IMR-90 (cell line): Measurements from ENCODE around the gene MS4A18. TPM values are rescaled to one million over a fixed set of nuclear protein-coding genes. Genes with fewer than 3 reads are reported as not detected.

Experiments used
- ATAC-seq: fragments of 200-7000 bp; cut with Tn5 transposase; 2 replicates; pipeline ENCODE4 v1.9.1; 2020; ENCODE audit warnings: low read depth, mild to moderate bottlenecking, moderate library complexity
- BruUV-seq: library from RNA; stranded (reverse); fragments of 400-500 nt; replicated peaks from 2 replicates; lab custom pipeline; 2021; lab: Mats Ljungman, UMichigan
- CTCF ChIA-PET: fragments of 300-600 bp; formaldehyde crosslinking; extraction: SDS; loops from one replicate; lab custom pipeline; 2021; ENCODE audit warnings: antibody characterized with exemption; lab: Yijun Ruan, JAX
- POLR2A ChIA-PET: fragments of 300-600 bp; sonication (Branson Sonifier 250); formaldehyde crosslinking; loops from one replicate; lab custom pipeline; 2022; ENCODE audit warnings: antibody characterized with exemption; ENCODE audit not compliant: unreplicated experiment; lab: Charles Lee
- DNase-seq: peaks from one replicate; pipeline ENCODE4 v3.0.0; 2013
- H2AFZ ChIP-seq: replicated peaks from 2 replicates; pipeline ENCODE3; 2013; ENCODE audit warnings: low read length, mild to moderate bottlenecking; ENCODE audit not compliant: poor library complexity
- H2AK5ac ChIP-seq: 2 replicates; pipeline ENCODE4 v1.6.1; 2013; ENCODE audit warnings: low read depth, low read length, inconsistent platforms
- H2AK9ac ChIP-seq: replicated peaks from 2 replicates; pipeline ENCODE3; 2013; ENCODE audit warnings: mild to moderate bottlenecking, low read depth, low read length, moderate library complexity; ENCODE audit not compliant: poor library complexity
- H2BK120ac ChIP-seq: 2 replicates; pipeline ENCODE4 v1.6.1; 2013; ENCODE audit warnings: low read depth, low read length, inconsistent platforms
- H2BK15ac ChIP-seq: 3 replicates; pipeline ENCODE4 v1.6.1; 2013; ENCODE audit warnings: low read depth, low read length, inconsistent platforms
- H2BK20ac ChIP-seq: 2 replicates; pipeline ENCODE4 v1.6.1; 2013; ENCODE audit warnings: low read depth, mild to moderate bottlenecking, inconsistent platforms, low read length, moderate library complexity
- H2BK5ac ChIP-seq: 2 replicates; pipeline ENCODE4 v1.6.1; 2013; ENCODE audit warnings: mild to moderate bottlenecking, low read depth, low read length, inconsistent platforms; ENCODE audit not compliant: poor library complexity, severe bottlenecking
- H3K14ac ChIP-seq: replicated peaks from 2 replicates; pipeline ENCODE4 v1.6.1; 2013; ENCODE audit warnings: low read depth, low read length, inconsistent platforms
- H3K18ac ChIP-seq: 2 replicates; pipeline ENCODE4 v1.6.1; 2013; ENCODE audit warnings: low read depth, low read length, control low read depth
- H3K23ac ChIP-seq: 2 replicates; pipeline ENCODE4 v1.6.1; 2013; ENCODE audit warnings: low read depth, low read length, inconsistent platforms
- H3K27ac ChIP-seq: 2 replicates; pipeline ENCODE4 v1.5.1; 2013; ENCODE audit warnings: mild to moderate bottlenecking, control low read depth, low read length; ENCODE audit not compliant: insufficient read depth
- H3K27me3 ChIP-seq: 2 replicates; pipeline ENCODE4 v1.6.1; 2013; ENCODE audit warnings: low read length; ENCODE audit not compliant: control insufficient read depth, insufficient read depth
- H3K36me3 ChIP-seq: 2 replicates; pipeline ENCODE4 v1.6.1; 2013; ENCODE audit warnings: low read length, mixed read lengths; ENCODE audit not compliant: control insufficient read depth, insufficient read depth
- H3K4ac ChIP-seq: 2 replicates; pipeline ENCODE4 v1.6.1; 2013; ENCODE audit warnings: low read depth, low read length, inconsistent platforms
- H3K4me1 ChIP-seq: 2 replicates; pipeline ENCODE4 v1.6.1; 2013; ENCODE audit warnings: low read length, mixed read lengths; ENCODE audit not compliant: control insufficient read depth, insufficient read depth
- H3K4me2 ChIP-seq: 2 replicates; pipeline ENCODE4 v1.6.1; 2013; ENCODE audit warnings: low read depth, mild to moderate bottlenecking, control low read depth, low read length, moderate library complexity
- H3K4me3 ChIP-seq: 2 replicates; pipeline ENCODE4 v1.5.1; 2013; ENCODE audit warnings: low read depth, mild to moderate bottlenecking, control low read depth, low read length, moderate library complexity; ENCODE audit not compliant: insufficient read depth
- H3K56ac ChIP-seq: 2 replicates; pipeline ENCODE4 v1.6.1; 2013; ENCODE audit warnings: low read length, inconsistent platforms; ENCODE audit not compliant: insufficient read depth; ENCODE audit errors: extremely low read depth
- H3K79me1 ChIP-seq, 2 experiments: 2 replicates each; pipeline ENCODE4 v1.6.1; 2013; ENCODE audit warnings: low read length in 2 of 2, inconsistent platforms in 1 of 2, low read depth in 1 of 2
- H3K9ac ChIP-seq: 2 replicates; pipeline ENCODE4 v1.6.1; 2013; ENCODE audit warnings: low read depth, low read length, control low read depth
- H3K9me1 ChIP-seq: 2 replicates; pipeline ENCODE4 v1.6.1; 2013; ENCODE audit warnings: low read length, inconsistent platforms; ENCODE audit not compliant: insufficient read depth
- H3K9me3 ChIP-seq: 2 replicates; pipeline ENCODE4 v1.6.1; 2013; ENCODE audit warnings: low read length; ENCODE audit not compliant: control insufficient read depth, insufficient read depth
- H4K20me1 ChIP-seq: 2 replicates; pipeline ENCODE4 v1.6.1; 2013; ENCODE audit warnings: low read length, inconsistent platforms; ENCODE audit not compliant: insufficient read depth
- H4K5ac ChIP-seq: 2 replicates; pipeline ENCODE4 v1.6.1; 2013; ENCODE audit warnings: mild to moderate bottlenecking, low read depth, low read length, control low read depth
- H4K8ac ChIP-seq, 2 experiments: 2 replicates each; pipeline ENCODE4 v1.6.1; 2013; ENCODE audit warnings: low read depth in 2 of 2, low read length in 2 of 2, control low read depth in 1 of 2, inconsistent platforms in 1 of 2
- H4K91ac ChIP-seq: 2 replicates; pipeline ENCODE4 v1.6.1; 2013; ENCODE audit warnings: low read depth, low read length, inconsistent platforms; ENCODE audit not compliant: insufficient read depth
- BHLHE40 ChIP-seq: fragments of 150-350 bp; IDR thresholded peaks from 2 replicates; pipeline ENCODE4 v1.6.1; 2016; ENCODE audit warnings: mild to moderate bottlenecking, low read depth, low read length
- CEBPB ChIP-seq: IDR thresholded peaks from 2 replicates; pipeline ENCODE4 v1.6.1; 2012; ENCODE audit warnings: low read depth, low read length, improper control_type of control experiment
- CHD1 ChIP-seq: IDR thresholded peaks from 2 replicates; pipeline ENCODE4 v1.6.1; 2012; ENCODE audit warnings: low read depth, low read length, improper control_type of control experiment
- FOS ChIP-seq: fragments of 150-350 bp; IDR thresholded peaks from 2 replicates; pipeline ENCODE4 v1.6.1; 2016; ENCODE audit warnings: low read depth, low read length
- MAFK ChIP-seq: IDR thresholded peaks from 2 replicates; pipeline ENCODE4 v1.6.1; 2012; ENCODE audit warnings: low read depth, low read length, improper control_type of control experiment
- NFE2L2 ChIP-seq: fragments of 150-350 bp; IDR thresholded peaks from 2 replicates; pipeline ENCODE4 v1.6.1; 2016; ENCODE audit warnings: low read depth, mild to moderate bottlenecking, low read length
- POLR2A ChIP-seq: IDR thresholded peaks from 2 replicates; pipeline ENCODE4 v1.6.1; 2012; ENCODE audit warnings: mild to moderate bottlenecking, low read depth, low read length
- RAD21 ChIP-seq: IDR thresholded peaks from 2 replicates; pipeline ENCODE4 v1.6.1; 2012; ENCODE audit warnings: low read length, improper control_type of control experiment
- RCOR1 ChIP-seq: IDR thresholded peaks from 2 replicates; pipeline ENCODE4 v1.6.1; 2012; ENCODE audit warnings: mild to moderate bottlenecking, low read length, improper control_type of control experiment; ENCODE audit not compliant: insufficient replicate concordance
- RFX5 ChIP-seq: IDR thresholded peaks from 2 replicates; pipeline ENCODE4 v1.8.0; 2012; ENCODE audit warnings: low read depth, mild to moderate bottlenecking, low read length, moderate library complexity
- SMC3 ChIP-seq: fragments of 150-350 bp; IDR thresholded peaks from 2 replicates; pipeline ENCODE4 v1.6.1; 2016; ENCODE audit warnings: low read depth, mild to moderate bottlenecking, antibody characterized with exemption, low read length, moderate library complexity
- WGBS, 2 experiments: methylation state at CpG; one replicate each; pipeline versions ENCODE4 v1.1.5 to v1.1.7; 2013; ENCODE audit warnings: missing lambda C conversion rate in 2 of 2; ENCODE audit not compliant: insufficient read length in 1 of 2; ENCODE audit errors: extremely low coverage in 2 of 2; 5-methylcytosine and 5-hydroxymethylcytosine counted together
- dilution Hi-C: fragments of 300-500 bp; cut with HindIII; formaldehyde crosslinking; loops from one replicate; pipeline ENCODE4 v1.14.3; 2018; ENCODE audit warnings: low sequenced_read_pairs; ENCODE audit not compliant: unreplicated experiment
- in situ Hi-C: fragments of 300-500 bp; cut with MboI; formaldehyde crosslinking; loops from 3 replicates; pipeline ENCODE4 v1.14.3; 2019; ENCODE audit warnings: low sequenced_read_pairs, inconsistent platforms, mixed read lengths
- intact Hi-C: fragments of 100-400 bp; cut with micrococcal nuclease; formaldehyde crosslinking; loops from 2 replicates; pipeline ENCODE4 v1.10.0; 2022
- polyA plus RNA-seq, 3 experiments: library from polyadenylated mRNA; depleted of rRNA; stranded (reverse); fragments of >200 nt; gene quantifications; 2 replicates each; pipeline ENCODE4 v1.2.3, GENCODE V29; 2012; ENCODE audit warnings: low replicate concordance in 1 of 3
- total RNA-seq: library from RNA; depleted of rRNA; stranded (reverse); fragments of >200 nt; gene quantifications from 2 replicates; pipeline ENCODE4 v1.2.3, GENCODE V29; 2012
- TF ChIP-seq, protein P1 (sequence below): fragments of 150-350 bp; IDR thresholded peaks from 2 replicates; pipeline ENCODE4 v1.6.1; 2016; ENCODE audit warnings: low read depth, mild to moderate bottlenecking, low read length, moderate library complexity, borderline replicate concordance

Gene MS4A18
- total and polyA plus RNA-seq, 2 of the 4 experiments (the other 2 are of a cell fraction) = not detected

- Histone ChIP-seq H2BK15ac (no peak overlapping the region), H3K36me3 (no peaks in the 10 kb centered on the region), H4K8ac (no peak overlapping the region), H2AK5ac (no peak overlapping the region), H2AFZ (no peak overlapping the region), H2BK20ac (no peak overlapping the region), H3K27me3 (peaks cover 37% of the 10 kb centered on the region), H2BK120ac (no peak overlapping the region), H3K56ac (no peak overlapping the region), H3K4me3 (no peak overlapping the region), H3K27ac (no peak overlapping the region), H3K9me3 (peaks cover 7% of the 10 kb centered on the region; the same call in 1 of the 2 replicates), H4K20me1 (no peaks in the 10 kb centered on the region), H3K4me1 (peaks cover 5% of the 10 kb centered on the region), H3K9me1 (0 out of 2 replicates have a peak, but pooled peaks cover 3% of the 10 kb centered on the region), H3K4me2 (no peak overlapping the region), H3K4ac (no peak overlapping the region), H3K23ac (no peak overlapping the region), H3K79me1 (no peaks in the 10 kb centered on the region), H3K14ac (no peak overlapping the region), H3K9ac (no peak overlapping the region), H4K91ac (no peak overlapping the region), H4K5ac (no peak overlapping the region), H2AK9ac (no peak overlapping the region), H3K18ac (no peak overlapping the region), H2BK5ac (no peak overlapping the region)
- ChIA-PET POLR2A (no interaction called here), CTCF (no interaction called here)
- intact Hi-C loops (no loop called here), in situ Hi-C loops (no loop called here), dilution Hi-C loops (no loop called here)
- DNase-seq (no peak), ATAC-seq (no peak)
- WGBS, 2 experiments = 43% methylated on average over 1 of the region's 4 CpGs; no CpG with 5 or more reads in 1 of the 2 experiments
- TF ChIP-seq RFX5 (no peak), CHD1 (no peak), NFE2L2 (no peak), RCOR1 (no peak), POLR2A (no peak), SMC3 (no peak), MAFK (no peak), RAD21 (no peak), FOS (no peak), CEBPB (no peak), BHLHE40 (no peak)
- TF ChIP-seq, protein P1, sequence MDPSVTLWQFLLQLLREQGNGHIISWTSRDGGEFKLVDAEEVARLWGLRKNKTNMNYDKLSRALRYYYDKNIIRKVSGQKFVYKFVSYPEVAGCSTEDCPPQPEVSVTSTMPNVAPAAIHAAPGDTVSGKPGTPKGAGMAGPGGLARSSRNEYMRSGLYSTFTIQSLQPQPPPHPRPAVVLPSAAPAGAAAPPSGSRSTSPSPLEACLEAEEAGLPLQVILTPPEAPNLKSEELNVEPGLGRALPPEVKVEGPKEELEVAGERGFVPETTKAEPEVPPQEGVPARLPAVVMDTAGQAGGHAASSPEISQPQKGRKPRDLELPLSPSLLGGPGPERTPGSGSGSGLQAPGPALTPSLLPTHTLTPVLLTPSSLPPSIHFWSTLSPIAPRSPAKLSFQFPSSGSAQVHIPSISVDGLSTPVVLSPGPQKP = no peak
- no TSS peak for BruUV-seq
Observed at GRCh38 chr11:60791153-60791933, 66.8 kb downstream of the MS4A18 start.
